A172 (cell line): ENCODE measurements around the gene CACNA1C. TPM values are rescaled to one million over a fixed set of nuclear protein-coding genes. Genes with fewer than 3 reads are reported as not detected.
A peak's percentile ranks its signal among the peaks of the same experiment; 100 is the strongest.

Source experiments
- DNase-seq: peaks from one replicate; pipeline ENCODE4 v3.0.0-alpha.2; 2015; ENCODE audit warnings: low spot score
- total RNA-seq: library from RNA; depleted of rRNA; stranded (reverse); fragments of >200 nt; shearing (Covaris generic); gene quantifications from 2 replicates; pipeline ENCODE4 v1.2.3, GENCODE V29; 2014; rRNA removed

Gene CACNA1C
- 0.05 and 0.22 TPM in 2 replicates for total RNA-seq

GRCh38 chr12:2052826-2053678 lies at the start of gene CACNA1C:
CACNA1C (plus strand) TSS chr12:2052987; CDS start chr12:2053563, 576 bp downstream.
- DNase-seq: peak; percentile 3

- DNase-seq: peak; percentile 18
Observed at GRCh38 chr12:2003676-2004112, 49.1 kb upstream of the CACNA1C start.

GRCh38 chr12:2004113-2004929 lies 48.5 kb upstream of the CACNA1C start, which contains the start of gene DCP1B:
DCP1B (minus strand) TSS chr12:2004457; CDS start chr12:2004431, 26 bp downstream.
- DNase-seq: peak; percentile 78

GRCh38 chr12:2008677-2009076 lies 44.1 kb upstream of the CACNA1C start:
- DNase-seq: no peak

- DNase-seq: no peak
Observed at GRCh38 chr12:2009623-2010022, 43.2 kb upstream of the CACNA1C start.

GRCh38 chr12:2011643-2012607 lies 40.9 kb upstream of the CACNA1C start:
- DNase-seq: no peak

GRCh38 chr12:2013086-2013485 lies 39.7 kb upstream of the CACNA1C start:
- no peak for DNase-seq

- peak; percentile 10 for DNase-seq
Observed at GRCh38 chr12:2013527-2014223, 39.1 kb upstream of the CACNA1C start.

- no peak for DNase-seq
Observed at GRCh38 chr12:2014231-2014630, 38.6 kb upstream of the CACNA1C start.

- DNase-seq: no peak
Observed at GRCh38 chr12:2016862-2017545, 35.8 kb upstream of the CACNA1C start.

GRCh38 chr12:2017546-2018337 lies 35.0 kb upstream of the CACNA1C start:
- DNase-seq: no peak

- DNase-seq: no peak
Observed at GRCh38 chr12:2018391-2018790, 34.4 kb upstream of the CACNA1C start.

- DNase-seq: no peak
Observed at GRCh38 chr12:2019126-2019525, 33.7 kb upstream of the CACNA1C start.

GRCh38 chr12:2020511-2020910 lies 32.3 kb upstream of the CACNA1C start:
- no peak for DNase-seq

- no peak for DNase-seq
Observed at GRCh38 chr12:2023365-2023764, 29.4 kb upstream of the CACNA1C start.

- DNase-seq: no peak
Observed at GRCh38 chr12:2027351-2027750, 25.4 kb upstream of the CACNA1C start.

- no peak for DNase-seq
Observed at GRCh38 chr12:2029851-2030250, 22.9 kb upstream of the CACNA1C start.

- no peak for DNase-seq
Observed at GRCh38 chr12:2032506-2032905, 20.3 kb upstream of the CACNA1C start.
